IPS DF 4.7 (cell line): ENCODE measurements around the gene CDH23.

Experiments used
- DNase-seq: peaks from one replicate; pipeline ENCODE4 v3.0.0-alpha.2; 2013; ENCODE audit warnings: low spot score; ENCODE audit errors: extremely low read depth

CDH23 gene

GRCh38 chr10:71795248-71795647 lies 398.5 kb downstream of the CDH23 start:
- no peak for DNase-seq

- DNase-seq = no peak
These were observed 400.2 kb downstream of the CDH23 start for GRCh38 chr10:71796749-71797405.

- no peak for DNase-seq
These were observed 401.0 kb downstream of the CDH23 start for GRCh38 chr10:71797533-71798307.

- DNase-seq = no peak
These were observed 401.5 kb downstream of the CDH23 start for GRCh38 chr10:71798308-71798624.

- no peak for DNase-seq
These were observed 402.4 kb downstream of the CDH23 start for GRCh38 chr10:71799112-71799511.

- DNase-seq = no peak
These were observed 403.1 kb downstream of the CDH23 start for GRCh38 chr10:71799608-71800453.

GRCh38 chr10:71801361-71801760 lies 404.6 kb downstream of the CDH23 start:
- DNase-seq = no peak

GRCh38 chr10:71802235-71802634 lies 405.5 kb downstream of the CDH23 start:
- no peak for DNase-seq

- DNase-seq = no peak
These were observed 406.2 kb downstream of the CDH23 start for GRCh38 chr10:71802715-71803488.

- DNase-seq = no peak
These were observed 407.4 kb downstream of the CDH23 start for GRCh38 chr10:71804077-71804476.

GRCh38 chr10:71805776-71806703 lies 409.3 kb downstream of the CDH23 start:
- no peak for DNase-seq

- no peak for DNase-seq
These were observed 410.2 kb downstream of the CDH23 start for GRCh38 chr10:71806704-71807556.

- no peak for DNase-seq
These were observed 411.1 kb downstream of the CDH23 start for GRCh38 chr10:71807557-71808510.

GRCh38 chr10:71809628-71810027 lies 412.9 kb downstream of the CDH23 start:
- DNase-seq = no peak

- DNase-seq = no peak
These were observed 413.5 kb downstream of the CDH23 start for GRCh38 chr10:71810048-71810750.

- DNase-seq = no peak
These were observed 414.6 kb downstream of the CDH23 start for GRCh38 chr10:71811351-71811750.

- DNase-seq = no peak
These were observed 415.5 kb downstream of the CDH23 start for GRCh38 chr10:71812016-71812912.
